ENCODE measurements around the gene EPN3.

EPN3 gene

GRCh38 chr17:50501054-50501453, 31.5 kb upstream of the EPN3 start:
- DNase-seq (ENCODE audit: insufficient read length, low spot score) (no peak), FAIRE-seq (no peak)
- TF ChIP-seq POLR2A (IDR thresholded peaks at IDR 0.05; ENCODE audit: low read depth, low read length): no peak

- no peak for TF ChIP-seq POLR2A (IDR thresholded peaks at IDR 0.05; ENCODE audit: low read depth, low read length)
- FAIRE-seq: no peak
Measured at GRCh38 chr17:50502301-50502990, 30.1 kb upstream of the EPN3 start.

GRCh38 chr17:50505591-50506130, 26.9 kb upstream of the EPN3 start:
- FAIRE-seq (no peak), DNase-seq (ENCODE audit: insufficient read length, low spot score) (no peak)
- TF ChIP-seq POLR2A (IDR thresholded peaks at IDR 0.05; ENCODE audit: low read depth, low read length): no peak

More at GRCh38 chr17:50502301-50502990, 30.1 kb upstream of the EPN3 start:
- DNase-seq (ENCODE audit: insufficient read length, low spot score): no peak

GRCh38 chr17:50506298-50506697, 26.2 kb upstream of the EPN3 start:
- DNase-seq (ENCODE audit: insufficient read length, low spot score) (no peak), FAIRE-seq (no peak)
- no peak for TF ChIP-seq POLR2A (IDR thresholded peaks at IDR 0.05; ENCODE audit: low read depth, low read length)

GRCh38 chr17:50507871-50508572, 24.5 kb upstream of the EPN3 start, which contains the start of gene MYCBPAP:
Gene MYCBPAP (plus strand): TSS chr17:50508439. CDS start chr17:50508675, 236 bp downstream.
- no peak for DNase-seq (ENCODE audit: insufficient read length, low spot score)
- FAIRE-seq: no peak
- peak; percentile 48; the same call in 1 of the 2 replicates for TF ChIP-seq POLR2A (IDR thresholded peaks at IDR 0.05; ENCODE audit: low read depth, low read length)

- FAIRE-seq: no peak
- no peak for TF ChIP-seq POLR2A (IDR thresholded peaks at IDR 0.05; ENCODE audit: low read depth, low read length)
- no peak for DNase-seq (ENCODE audit: insufficient read length, low spot score)
Measured at GRCh38 chr17:50508573-50509460, 23.7 kb upstream of the EPN3 start.

- TF ChIP-seq POLR2A (IDR thresholded peaks at IDR 0.05; ENCODE audit: low read depth, low read length): no peak
- peak; percentile 57 for DNase-seq (ENCODE audit: insufficient read length, low spot score)
- FAIRE-seq: no peak
Measured at GRCh38 chr17:50511058-50511457, 21.5 kb upstream of the EPN3 start.

GRCh38 chr17:50513495-50513894, 19.0 kb upstream of the EPN3 start:
- TF ChIP-seq POLR2A (IDR thresholded peaks at IDR 0.05; ENCODE audit: low read depth, low read length): no peak
- FAIRE-seq: no peak
- no peak for DNase-seq (ENCODE audit: insufficient read length, low spot score)

- FAIRE-seq: no peak
- TF ChIP-seq POLR2A (IDR thresholded peaks at IDR 0.05; ENCODE audit: low read depth, low read length): no peak
- no peak for DNase-seq (ENCODE audit: insufficient read length, low spot score)
Measured at GRCh38 chr17:50514388-50514787, 18.1 kb upstream of the EPN3 start.

- no peak for DNase-seq (ENCODE audit: insufficient read length, low spot score)
- TF ChIP-seq POLR2A (IDR thresholded peaks at IDR 0.05; ENCODE audit: low read depth, low read length): no peak
- no peak for FAIRE-seq
Measured at GRCh38 chr17:50514936-50515702, 17.4 kb upstream of the EPN3 start.

GRCh38 chr17:50517011-50517410, 15.5 kb upstream of the EPN3 start:
- no peak for TF ChIP-seq POLR2A (IDR thresholded peaks at IDR 0.05; ENCODE audit: low read depth, low read length)
- DNase-seq (ENCODE audit: insufficient read length, low spot score) (no peak), FAIRE-seq (no peak)

- no peak for TF ChIP-seq POLR2A (IDR thresholded peaks at IDR 0.05; ENCODE audit: low read depth, low read length)
- FAIRE-seq: no peak
- no peak for DNase-seq (ENCODE audit: insufficient read length, low spot score)
Measured at GRCh38 chr17:50517504-50518383, 14.8 kb upstream of the EPN3 start.
